EH (cell line): ENCODE results near the gene SEPTIN3.

Source experiments
- DNase-seq: peaks from one replicate; pipeline ENCODE4 v3.0.0-alpha.2; 2015; ENCODE audit warnings: low read depth

SEPTIN3 gene

GRCh38 chr22:41975299-41976069 lies 6.2 kb downstream of the SEPTIN3 start:
- no peak for DNase-seq

GRCh38 chr22:41976070-41976901 lies 7.0 kb downstream of the SEPTIN3 start:
- no peak for DNase-seq

GRCh38 chr22:41976961-41977566 lies 7.8 kb downstream of the SEPTIN3 start:
- DNase-seq = no peak

GRCh38 chr22:41978732-41979131 lies 9.5 kb downstream of the SEPTIN3 start:
- DNase-seq = no peak

- no peak for DNase-seq
These were observed 10.4 kb downstream of the SEPTIN3 start for GRCh38 chr22:41979423-41980250.

- no peak for DNase-seq
These were observed 13.6 kb downstream of the SEPTIN3 start for GRCh38 chr22:41982865-41983264.

- DNase-seq = peak; percentile 63
These were observed 14.5 kb downstream of the SEPTIN3 start for GRCh38 chr22:41983513-41984405.

- no peak for DNase-seq
These were observed 18.0 kb downstream of the SEPTIN3 start for GRCh38 chr22:41987276-41987675.

GRCh38 chr22:41989246-41989645 lies 20.0 kb downstream of the SEPTIN3 start:
- DNase-seq = no peak

- DNase-seq = no peak
These were observed 21.9 kb downstream of the SEPTIN3 start for GRCh38 chr22:41991111-41991510.

- no peak for DNase-seq
These were observed 23.3 kb downstream of the SEPTIN3 start for GRCh38 chr22:41992496-41992895.

- DNase-seq = no peak
These were observed 26.0 kb downstream of the SEPTIN3 start for GRCh38 chr22:41995211-41995610.

GRCh38 chr22:41996826-41997225 lies 27.6 kb downstream of the SEPTIN3 start:
- DNase-seq = no peak

- peak; percentile 66 for DNase-seq
These were observed 29.4 kb downstream of the SEPTIN3 start, which contains the start of gene WBP2NL for GRCh38 chr22:41998361-41999261. TSS of gene WBP2NL (plus strand) at chr22:41998788. CDS start at chr22:41998819, 31 bp downstream.

- DNase-seq = no peak
These were observed 31.2 kb downstream of the SEPTIN3 start for GRCh38 chr22:42000466-42000865.

GRCh38 chr22:42001121-42001520 lies 31.9 kb downstream of the SEPTIN3 start:
- DNase-seq = no peak

GRCh38 chr22:42001706-42002105 lies 32.5 kb downstream of the SEPTIN3 start:
- DNase-seq = no peak

- DNase-seq = no peak
These were observed 38.7 kb downstream of the SEPTIN3 start for GRCh38 chr22:42007922-42008321.

- DNase-seq = no peak
These were observed 41.5 kb downstream of the SEPTIN3 start for GRCh38 chr22:42010778-42011177.

GRCh38 chr22:42013385-42013784 lies 44.1 kb downstream of the SEPTIN3 start:
- no peak for DNase-seq
